HFFc6 (cell line): ENCODE measurements around the gene WFDC11. TPM values are rescaled to one million over a fixed set of nuclear protein-coding genes. Genes with fewer than 3 reads are reported as not detected.
"Not testable (repeated sequence)": the region's sequence is repeated elsewhere in the genome, so short reads cannot be mapped to it uniquely, and the experiment has no call there.

Experiments
- DNase-seq: peaks from one replicate; pipeline ENCODE4 v3.0.0-alpha.2; 2018
- H3K27ac Mint-ChIP-seq: 2 replicates; pipeline ENCODE4 v1.8.0; 2020; ENCODE audit warnings: mild to moderate bottlenecking, mixed read lengths
- H3K27me3 Mint-ChIP-seq: 2 replicates; pipeline ENCODE4 v1.8.0; 2021; ENCODE audit warnings: mild to moderate bottlenecking, moderate library complexity, mixed read lengths; ENCODE audit not compliant: insufficient read depth
- H3K36me3 Mint-ChIP-seq: 2 replicates; pipeline ENCODE4 v1.8.0; 2021; ENCODE audit warnings: low read depth, mixed read lengths
- H3K4me1 Mint-ChIP-seq: 2 replicates; pipeline ENCODE4 v1.8.0; 2020; ENCODE audit warnings: low read depth, mixed read lengths
- H3K4me3 Mint-ChIP-seq: 2 replicates; pipeline ENCODE4 v1.8.0; 2020; ENCODE audit warnings: mild to moderate bottlenecking, moderate library complexity, mixed read lengths
- H3K9me3 Mint-ChIP-seq: 2 replicates; pipeline ENCODE4 v1.8.0; 2020; ENCODE audit warnings: mild to moderate bottlenecking, mixed read lengths
- CTCF ChIP-seq: fragments of 200-600 bp; sonication (generic); IDR thresholded peaks from 2 replicates; pipeline ENCODE4 v1.5.0; 2021; ENCODE audit warnings: antibody characterized with exemption, mild to moderate bottlenecking
- total RNA-seq, 6 experiments: library from RNA; stranded (reverse); fragmentation: NEBNext Ultra II Directional; extraction: Animal tissue kit (Norgen Biotek cat#: 25700); gene quantifications; 2 replicates in 1 of 6; 3 replicates in 5 of 6; pipeline ENCODE4 v1.2.3, GENCODE V29; 2021

The WFDC11 gene
- total RNA-seq, 6 experiments from 2014 or later = not detected

DNA sequence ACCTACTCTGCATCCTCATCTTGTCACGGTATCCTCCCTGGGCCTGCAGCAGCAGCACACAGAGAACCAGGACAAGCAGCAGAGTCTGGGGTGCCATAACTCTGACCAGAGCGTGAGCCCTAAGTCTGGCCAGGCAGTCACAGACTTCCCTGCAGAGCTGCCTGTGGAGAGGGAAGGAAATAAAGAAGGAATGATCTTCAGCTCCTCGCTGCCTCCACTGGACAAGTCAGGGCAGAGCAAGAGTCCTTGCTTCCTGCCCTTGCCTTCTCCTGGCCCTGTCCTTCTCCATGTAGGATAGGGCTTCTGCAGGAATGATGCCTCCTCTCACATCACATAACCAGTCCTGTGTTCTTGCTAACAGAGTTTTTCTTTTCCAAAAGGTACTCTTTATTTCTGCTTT lies 15.9 kb upstream of the WFDC11 start:
- H3K4me1 Mint-ChIP-seq = no peaks in the 10 kb centered on the region
- H3K9me3 Mint-ChIP-seq = peaks cover 8% of the 10 kb centered on the region; the same call in 1 of the 2 replicates

GRCh38 chr20:45679650-45680049 lies 9.6 kb upstream of the WFDC11 start:
- no peaks in the 10 kb centered on the region for H3K36me3 Mint-ChIP-seq
- no peak for TF ChIP-seq CTCF
- H3K27me3 Mint-ChIP-seq = no peaks in the 10 kb centered on the region; the same call in 1 of the 2 replicates
- H3K4me3 Mint-ChIP-seq = no peak overlapping the region
- no peak overlapping the region for H3K27ac Mint-ChIP-seq
- DNase-seq = no peak
- H3K9me3 Mint-ChIP-seq = peaks cover 6% of the 10 kb centered on the region; the same call in 1 of the 2 replicates
- no peaks in the 10 kb centered on the region for H3K4me1 Mint-ChIP-seq

More for the DNA sequence above, 15.9 kb upstream of the WFDC11 start:
- Mint-ChIP-seq H3K27ac (no peak overlapping the region), H3K4me3 (no peak overlapping the region), H3K36me3 (no peaks in the 10 kb centered on the region), H3K27me3 (no peaks in the 10 kb centered on the region)
- no peak for TF ChIP-seq CTCF
- no peak for DNase-seq

DNA sequence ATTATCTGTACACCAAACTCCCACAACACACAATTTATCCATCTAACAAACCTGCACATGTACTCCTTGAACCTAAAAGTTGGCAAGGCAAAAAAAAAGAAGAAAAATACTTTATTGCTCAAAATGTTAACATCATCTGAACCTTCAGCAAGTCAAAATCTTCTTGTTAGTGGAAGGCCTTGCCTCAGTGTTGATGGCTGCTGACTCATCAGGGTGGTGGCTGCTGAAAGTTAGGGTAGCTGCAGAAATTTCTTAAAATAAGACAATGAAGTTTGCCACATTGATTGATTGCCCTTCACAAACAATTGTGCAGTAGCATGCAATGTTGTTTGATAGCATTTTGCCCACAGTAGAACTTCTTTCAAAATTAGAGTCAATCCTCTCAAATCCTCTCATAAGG lies 2.7 kb upstream of the WFDC11 start:
- Mint-ChIP-seq H3K4me3 (no peak overlapping the region), H3K9me3 (no peaks in the 10 kb centered on the region), H3K27ac (no peak overlapping the region), H3K27me3 (peaks cover 5% of the 10 kb centered on the region; the same call in 1 of the 2 replicates), H3K4me1 (no peaks in the 10 kb centered on the region), H3K36me3 (no peaks in the 10 kb centered on the region)
- DNase-seq = no peak
- TF ChIP-seq CTCF = no peak

DNA sequence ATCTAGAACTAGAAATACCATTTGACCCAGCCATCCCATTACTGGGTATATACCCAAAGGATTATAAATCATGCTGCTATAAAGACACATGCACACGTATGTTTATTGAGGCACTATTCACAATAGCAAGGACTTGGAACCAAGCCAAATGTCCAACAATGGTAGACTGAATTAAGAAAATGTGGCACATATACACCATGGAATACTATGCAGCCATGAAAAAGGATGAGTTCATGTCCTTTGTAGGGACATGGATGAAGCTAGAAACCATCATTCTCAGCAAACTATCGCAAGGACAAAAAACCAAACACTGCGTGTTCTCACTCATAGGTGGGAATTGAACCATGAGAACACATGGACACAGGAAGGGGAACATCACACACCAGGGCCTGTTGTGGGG lies 13.0 kb downstream of the WFDC11 start:
- not testable (repeated sequence) for H3K27me3 Mint-ChIP-seq, H3K36me3 Mint-ChIP-seq, DNase-seq, H3K4me1 Mint-ChIP-seq, H3K27ac Mint-ChIP-seq, H3K9me3 Mint-ChIP-seq, H3K4me3 Mint-ChIP-seq

DNA sequence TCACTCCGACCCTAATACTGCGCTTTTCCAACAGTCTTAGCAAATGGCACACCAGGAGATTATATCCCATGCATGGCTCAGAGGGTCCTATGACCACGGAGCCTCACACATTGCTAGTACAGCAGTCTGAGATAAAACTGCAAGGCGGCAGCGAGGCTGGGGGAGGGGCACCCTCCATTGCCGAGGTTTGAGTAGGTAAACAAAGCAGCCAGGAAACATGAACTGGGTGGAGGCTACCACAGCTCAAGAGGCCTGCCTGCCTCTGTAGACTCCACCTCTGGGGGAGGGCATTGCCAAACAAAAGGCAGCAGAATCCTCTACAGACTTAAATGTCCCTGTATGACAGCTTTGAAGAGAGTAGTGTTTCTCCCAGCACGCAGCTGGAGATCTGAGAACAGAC lies 18.3 kb downstream of the WFDC11 start:
- H3K4me1 Mint-ChIP-seq, H3K4me3 Mint-ChIP-seq, H3K27me3 Mint-ChIP-seq: not testable (repeated sequence)

GRCh38 chr20:45649312-45649863 lies 20.7 kb downstream of the WFDC11 start:
- no peaks in the 10 kb centered on the region for H3K9me3 Mint-ChIP-seq
- peaks cover 6% of the 10 kb centered on the region for H3K27me3 Mint-ChIP-seq
- H3K4me3 Mint-ChIP-seq = no peak overlapping the region
- no peak for TF ChIP-seq CTCF
- no peaks in the 10 kb centered on the region for H3K36me3 Mint-ChIP-seq
- H3K27ac Mint-ChIP-seq = no peak overlapping the region
- DNase-seq = no peak
- no peaks in the 10 kb centered on the region for H3K4me1 Mint-ChIP-seq

More for the DNA sequence above, 18.3 kb downstream of the WFDC11 start:
- not testable (repeated sequence) for H3K36me3 Mint-ChIP-seq, DNase-seq, H3K9me3 Mint-ChIP-seq, H3K27ac Mint-ChIP-seq
